DND-41 (cell line): ENCODE results near the gene SLC4A11.

Source experiments
- EZH2 ChIP-seq: IDR thresholded peaks from 3 replicates; pipeline ENCODE4 v1.6.1; 2012; ENCODE audit warnings: borderline replicate concordance, low read depth, mild to moderate bottlenecking, moderate library complexity, low read length, inconsistent platforms; ENCODE audit not compliant: severe bottlenecking
- TF ChIP-seq, protein P1 (sequence below): IDR thresholded peaks from 2 replicates; pipeline ENCODE4 v1.5.1; 2012; ENCODE audit warnings: borderline replicate concordance, low read length, moderate library complexity, mild to moderate bottlenecking; ENCODE audit not compliant: poor library complexity, severe bottlenecking; ENCODE audit errors: extremely low read depth

DNA sequence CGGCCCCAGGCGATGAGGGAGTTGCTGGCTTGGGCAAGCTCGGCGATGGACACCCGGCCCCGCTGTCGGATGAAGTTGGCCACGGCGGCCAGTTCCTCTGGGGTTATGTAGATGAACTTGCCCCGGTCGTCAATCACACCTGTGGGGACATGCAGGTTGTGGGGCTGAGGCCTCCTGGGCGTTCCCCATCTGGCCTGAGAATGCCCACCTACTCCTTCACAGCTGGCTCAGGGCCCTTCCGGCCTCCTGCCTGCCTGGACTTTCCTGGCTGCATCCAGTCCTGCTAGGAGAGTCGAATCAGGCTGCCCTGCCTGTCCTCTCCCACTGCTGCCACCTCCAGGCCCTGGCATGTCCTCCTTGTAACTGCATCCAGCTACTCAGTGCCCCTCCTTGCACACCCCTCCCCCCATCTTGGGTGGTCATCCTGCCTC, 48.3 kb downstream of the SLC4A11 start:
- TF ChIP-seq, protein P1, sequence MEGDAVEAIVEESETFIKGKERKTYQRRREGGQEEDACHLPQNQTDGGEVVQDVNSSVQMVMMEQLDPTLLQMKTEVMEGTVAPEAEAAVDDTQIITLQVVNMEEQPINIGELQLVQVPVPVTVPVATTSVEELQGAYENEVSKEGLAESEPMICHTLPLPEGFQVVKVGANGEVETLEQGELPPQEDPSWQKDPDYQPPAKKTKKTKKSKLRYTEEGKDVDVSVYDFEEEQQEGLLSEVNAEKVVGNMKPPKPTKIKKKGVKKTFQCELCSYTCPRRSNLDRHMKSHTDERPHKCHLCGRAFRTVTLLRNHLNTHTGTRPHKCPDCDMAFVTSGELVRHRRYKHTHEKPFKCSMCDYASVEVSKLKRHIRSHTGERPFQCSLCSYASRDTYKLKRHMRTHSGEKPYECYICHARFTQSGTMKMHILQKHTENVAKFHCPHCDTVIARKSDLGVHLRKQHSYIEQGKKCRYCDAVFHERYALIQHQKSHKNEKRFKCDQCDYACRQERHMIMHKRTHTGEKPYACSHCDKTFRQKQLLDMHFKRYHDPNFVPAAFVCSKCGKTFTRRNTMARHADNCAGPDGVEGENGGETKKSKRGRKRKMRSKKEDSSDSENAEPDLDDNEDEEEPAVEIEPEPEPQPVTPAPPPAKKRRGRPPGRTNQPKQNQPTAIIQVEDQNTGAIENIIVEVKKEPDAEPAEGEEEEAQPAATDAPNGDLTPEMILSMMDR = no peak
- TF ChIP-seq EZH2 = no peak
